BLaER1 treated with 17β-estradiol and CSF1 and Interleukin-3, amounts not matched to agents 10 nM and 100 nM (cell line): ENCODE data around the gene RALGAPA2.

Source experiments
- H3K27ac ChIP-seq, 11 experiments: shearing (Covaris generic); formaldehyde crosslinking; 2 replicates each; pipeline ENCODE4 v1.8.1; 2022
- H3K27me3 ChIP-seq, 11 experiments: shearing (Covaris generic); formaldehyde crosslinking; 2 replicates each; pipeline ENCODE4 v1.8.1; 2022
- H3K36me3 ChIP-seq, 11 experiments: shearing (Covaris generic); formaldehyde crosslinking; 2 replicates each; pipeline ENCODE4 v1.8.1; 2022
- H3K4me1 ChIP-seq, 10 experiments: shearing (Covaris generic); formaldehyde crosslinking; 2 replicates each; pipeline ENCODE4 v1.8.1; 2022
- H3K4me2 ChIP-seq, 11 experiments: shearing (Covaris generic); formaldehyde crosslinking; 2 replicates each; pipeline ENCODE4 v1.8.1; 2022
- H3K4me3 ChIP-seq, 10 experiments: shearing (Covaris generic); formaldehyde crosslinking; 2 replicates each; pipeline ENCODE4 v1.8.1; 2022
- H3K9ac ChIP-seq, 11 experiments: shearing (Covaris generic); formaldehyde crosslinking; 2 replicates each; pipeline ENCODE4 v1.8.1; 2022
- H3K9me3 ChIP-seq, 11 experiments: shearing (Covaris generic); formaldehyde crosslinking; replicated peaks in 1 of 11; 2 replicates each; pipeline ENCODE4 v1.8.1; 2022
- H4K20me1 ChIP-seq, 11 experiments: shearing (Covaris generic); formaldehyde crosslinking; 2 replicates each; pipeline ENCODE4 v1.8.1; 2022
- Cebpa-rat ChIP-seq, 11 experiments: shearing (Covaris generic); IDR thresholded peaks; 2 replicates each; pipeline ENCODE4 v1.8.1; 2022

The RALGAPA2 gene

GRCh38 chr20:20573797-20574196 lies 138.6 kb downstream of the RALGAPA2 start:
- H3K4me1 ChIP-seq = no peaks in the 10 kb centered on the region
- TF ChIP-seq Cebpa-rat (IDR thresholded peaks at IDR 0.05) = no peak

DNA sequence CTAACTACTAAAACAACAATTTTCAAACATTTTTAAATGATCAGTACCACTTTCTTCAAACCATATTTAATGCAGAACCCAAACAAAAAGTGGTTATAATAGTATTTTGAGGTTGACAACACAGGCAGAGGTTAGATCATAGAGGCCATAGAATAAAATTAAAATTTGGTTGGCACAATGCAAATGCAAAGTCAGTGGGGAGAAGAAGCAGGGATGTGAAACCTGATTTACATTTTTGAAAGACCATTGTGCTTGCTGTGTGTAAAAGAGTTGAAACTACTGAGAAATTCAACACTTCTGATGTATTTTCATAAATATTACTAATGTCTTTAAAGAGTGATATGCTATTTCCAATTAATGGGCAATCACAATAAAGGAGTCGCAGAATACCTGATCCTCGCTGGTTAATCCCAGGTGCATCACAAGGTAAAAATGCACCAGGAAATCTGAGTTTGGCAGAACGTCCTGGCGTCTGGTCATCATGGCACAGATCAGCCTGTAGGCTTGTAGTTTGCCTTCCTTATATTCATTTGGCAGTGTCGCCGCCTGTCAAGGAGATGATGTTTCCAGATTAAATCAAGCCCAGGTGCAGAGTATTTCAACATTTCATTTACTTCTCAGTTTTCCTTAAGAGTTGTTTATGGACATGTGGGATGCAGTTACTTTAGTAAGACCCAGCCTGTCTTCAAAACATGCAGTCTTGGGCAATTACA lies 141.2 kb downstream of the RALGAPA2 start:
- Histone ChIP-seq H3K27ac (no peak overlapping the region), H3K9ac (no peak overlapping the region), H3K4me2 (no peak overlapping the region), H3K9me3 (no peaks in the 10 kb centered on the region), H3K27me3 (no peaks in the 10 kb centered on the region), H4K20me1 (no peaks in the 10 kb centered on the region), H3K4me3 (no peak overlapping the region), H3K4me1 (no peaks in the 10 kb centered on the region), H3K36me3 (peaks cover 0 to 58% (median 20%) of the 10 kb centered on the region in 11 experiments; a peak in 19 of 22 replicates)
- TF ChIP-seq Cebpa-rat (IDR thresholded peaks at IDR 0.05) = no peak

More at GRCh38 chr20:20573797-20574196, 138.6 kb downstream of the RALGAPA2 start:
- H3K27me3 ChIP-seq = no peaks in the 10 kb centered on the region
- H3K4me3 ChIP-seq = no peak overlapping the region
- no peak overlapping the region for H3K4me2 ChIP-seq
- no peak overlapping the region for H3K9ac ChIP-seq
- H3K36me3 ChIP-seq = peaks cover 0 to 78% (median 26%) of the 10 kb centered on the region in 11 experiments; a peak in 20 of 22 replicates
- no peaks in the 10 kb centered on the region for H4K20me1 ChIP-seq
- H3K9me3 ChIP-seq = no peaks in the 10 kb centered on the region
- H3K27ac ChIP-seq = no peak overlapping the region

- Histone ChIP-seq H3K9me3 (no peaks in the 10 kb centered on the region), H3K36me3 (peaks cover 6 to 53% (median 16%) of the 10 kb centered on the region in 11 experiments; a peak in 15 of 22 replicates), H3K27me3 (no peaks in the 10 kb centered on the region), H3K4me2 (no peak overlapping the region), H3K27ac (no peak overlapping the region), H3K9ac (no peak overlapping the region), H3K4me3 (no peak overlapping the region), H3K4me1 (no peaks in the 10 kb centered on the region), H4K20me1 (no peaks in the 10 kb centered on the region)
- TF ChIP-seq Cebpa-rat (IDR thresholded peaks at IDR 0.05) = no peak
Measured at GRCh38 chr20:20568604-20569205, 143.7 kb downstream of the RALGAPA2 start.

DNA sequence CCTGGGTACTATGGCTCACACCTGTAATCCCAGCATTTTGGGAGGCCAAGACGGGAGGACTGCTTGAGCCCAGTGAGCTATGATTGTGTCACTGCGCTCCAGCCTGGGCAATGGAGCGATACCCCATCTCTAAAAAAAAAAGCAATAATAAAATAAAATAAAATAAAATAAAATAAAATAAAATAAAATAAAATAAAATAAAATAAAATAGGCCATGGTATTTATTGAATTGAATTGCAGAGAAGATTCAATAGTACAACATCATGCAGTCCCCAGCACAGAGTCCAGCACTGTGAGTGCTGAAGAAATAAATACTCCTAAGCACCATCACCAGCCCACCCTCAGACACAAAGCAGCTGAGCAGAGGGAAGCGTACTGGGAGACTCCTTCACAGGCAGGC lies 144.7 kb downstream of the RALGAPA2 start:
- Histone ChIP-seq H3K4me2 (no peak overlapping the region), H3K27me3 (no peaks in the 10 kb centered on the region), H3K4me3 (no peak overlapping the region), H4K20me1 (no peaks in the 10 kb centered on the region), H3K9ac (no peak overlapping the region), H3K9me3 (no peaks in the 10 kb centered on the region), H3K36me3 (peaks cover 4 to 45% (median 16%) of the 10 kb centered on the region in 11 experiments; a peak in 14 of 22 replicates), H3K27ac (no peak overlapping the region), H3K4me1 (no peaks in the 10 kb centered on the region)
- no peak for TF ChIP-seq Cebpa-rat (IDR thresholded peaks at IDR 0.05)

- Histone ChIP-seq H3K36me3 (peaks cover 3 to 42% (median 13%) of the 10 kb centered on the region in 11 experiments; a peak in 14 of 22 replicates), H3K9me3 (no peaks in the 10 kb centered on the region), H3K27ac (no peak overlapping the region), H3K4me3 (no peak overlapping the region), H3K4me1 (no peaks in the 10 kb centered on the region), H3K27me3 (no peaks in the 10 kb centered on the region), H3K9ac (no peak overlapping the region), H3K4me2 (no peak overlapping the region), H4K20me1 (no peaks in the 10 kb centered on the region)
- no peak for TF ChIP-seq Cebpa-rat (IDR thresholded peaks at IDR 0.05)
Measured at GRCh38 chr20:20566516-20566915, 145.9 kb downstream of the RALGAPA2 start.

GRCh38 chr20:20564279-20564678 lies 148.2 kb downstream of the RALGAPA2 start:
- H3K4me3 ChIP-seq = no peak overlapping the region
- peaks cover 0 to 39% (median 8%) of the 10 kb centered on the region in 11 experiments; a peak in 12 of 22 replicates for H3K36me3 ChIP-seq
- no peak for TF ChIP-seq Cebpa-rat (IDR thresholded peaks at IDR 0.05)
- H3K4me1 ChIP-seq = no peaks in the 10 kb centered on the region
- H3K4me2 ChIP-seq = no peak overlapping the region
- H3K27ac ChIP-seq = no peak overlapping the region
- H4K20me1 ChIP-seq = no peaks in the 10 kb centered on the region
- H3K9ac ChIP-seq = no peak overlapping the region
- no peaks in the 10 kb centered on the region for H3K9me3 ChIP-seq
- no peaks in the 10 kb centered on the region for H3K27me3 ChIP-seq

DNA sequence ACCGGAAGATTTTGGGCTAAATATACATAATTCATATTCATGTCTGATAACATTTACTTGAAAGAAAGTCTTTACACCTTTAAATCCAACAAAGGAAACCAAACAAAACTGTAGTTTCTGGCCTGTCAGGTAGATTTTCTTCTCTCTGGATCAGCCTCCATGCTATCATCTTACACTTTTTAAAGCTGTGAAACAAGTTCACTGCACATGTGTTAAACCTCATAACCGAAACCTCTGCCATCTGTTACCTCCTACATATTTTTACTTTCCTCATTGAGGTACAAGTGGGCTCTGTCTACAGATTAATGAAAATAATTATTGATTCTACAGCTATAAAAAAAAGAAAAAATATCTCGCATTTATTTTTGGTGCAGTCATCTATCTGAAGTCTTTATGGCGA lies 149.9 kb downstream of the RALGAPA2 start:
- Histone ChIP-seq H3K4me2 (no peak overlapping the region), H4K20me1 (no peaks in the 10 kb centered on the region), H3K4me1 (no peaks in the 10 kb centered on the region), H3K27me3 (no peaks in the 10 kb centered on the region), H3K27ac (no peak overlapping the region), H3K9me3 (no peaks in the 10 kb centered on the region), H3K9ac (no peak overlapping the region), H3K36me3 (peaks cover 0 to 44% (median 8%) of the 10 kb centered on the region in 11 experiments; a peak in 12 of 22 replicates), H3K4me3 (no peak overlapping the region)
- TF ChIP-seq Cebpa-rat (IDR thresholded peaks at IDR 0.05) = no peak

- H4K20me1 ChIP-seq = no peaks in the 10 kb centered on the region
- no peaks in the 10 kb centered on the region for H3K9me3 ChIP-seq
- H3K4me2 ChIP-seq = no peak overlapping the region
- TF ChIP-seq Cebpa-rat (IDR thresholded peaks at IDR 0.05) = no peak
- H3K36me3 ChIP-seq = peaks cover 0 to 40% (median 8%) of the 10 kb centered on the region in 11 experiments; a peak in 12 of 22 replicates
- no peak overlapping the region for H3K27ac ChIP-seq
- no peaks in the 10 kb centered on the region for H3K4me1 ChIP-seq
- H3K4me3 ChIP-seq = no peak overlapping the region
- H3K9ac ChIP-seq = no peak overlapping the region
- no peaks in the 10 kb centered on the region for H3K27me3 ChIP-seq
Measured at GRCh38 chr20:20561841-20562240, 150.6 kb downstream of the RALGAPA2 start.

DNA sequence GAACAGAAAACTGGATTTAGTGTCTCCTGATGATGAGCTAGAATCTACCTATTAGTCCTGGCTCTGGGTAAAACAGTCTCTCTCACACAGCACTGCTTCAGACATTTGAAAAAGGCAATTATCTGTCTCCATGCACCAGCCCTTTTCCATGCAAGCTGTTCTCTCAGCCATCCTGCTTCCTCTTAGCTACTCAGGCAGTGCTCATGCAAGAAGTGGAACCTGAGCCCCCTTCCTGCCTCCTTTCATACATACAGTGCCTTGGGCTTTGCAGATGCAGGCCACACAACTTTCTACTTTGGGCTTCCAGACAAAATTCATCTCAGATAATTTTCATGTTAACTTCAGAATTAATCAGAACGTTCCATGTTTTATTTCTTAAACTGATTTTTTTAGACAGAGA lies 151.3 kb downstream of the RALGAPA2 start:
- H4K20me1 ChIP-seq = no peaks in the 10 kb centered on the region
- H3K27ac ChIP-seq = no peak overlapping the region
- no peak overlapping the region for H3K9ac ChIP-seq
- no peaks in the 10 kb centered on the region for H3K4me1 ChIP-seq
- H3K4me2 ChIP-seq = no peak overlapping the region
- H3K9me3 ChIP-seq = peaks cover 0 to 3% (median 1%) of the 10 kb centered on the region in 11 experiments; a peak in 4 of 22 replicates
- TF ChIP-seq Cebpa-rat (IDR thresholded peaks at IDR 0.05) = no peak
- peaks cover 2 to 44% (median 11%) of the 10 kb centered on the region in 11 experiments; a peak in 16 of 22 replicates for H3K36me3 ChIP-seq
- H3K27me3 ChIP-seq = no peaks in the 10 kb centered on the region
- no peak overlapping the region for H3K4me3 ChIP-seq
